GM12878 (cell line): ENCODE measurements around the gene DBNL. TPM values are rescaled to one million over a fixed set of nuclear protein-coding genes. Genes with fewer than 3 reads are reported as not detected.
A peak's percentile ranks its signal among the peaks of the same experiment; 100 is the strongest.

ENCODE experiments used
- ATAC-seq: fragments of 200-7000 bp; cut with Tn5 transposase; 3 replicates; pipeline ENCODE4 v1.9.1; 2020; ENCODE audit warnings: mild to moderate bottlenecking, moderate library complexity
- BruUV-seq: library from RNA; stranded (reverse); fragments of 400-500 nt; replicated peaks from 2 replicates; lab custom pipeline; 2021; lab: Mats Ljungman, UMichigan
- CTCF ChIA-PET: fragments of 300-600 bp; sonication (Branson Sonifier 250); formaldehyde crosslinking; extraction: SDS; loops from one replicate; lab custom pipeline; 2021; ENCODE audit warnings: inconsistent platforms; lab: Yijun Ruan, JAX
- POLR2A ChIA-PET: fragments of 350-600 bp; formaldehyde crosslinking; extraction: SDS; loops from one replicate; lab custom pipeline; 2021; ENCODE audit warnings: inconsistent platforms; lab: Charles Lee
- RAD21 ChIA-PET: fragments of 300-600 bp; sonication (Branson Sonifier 250); formaldehyde crosslinking; loops from one replicate; lab custom pipeline; 2023; ENCODE audit warnings: antibody characterized with exemption; ENCODE audit not compliant: unreplicated experiment; lab: Charles Lee
- SMC1A ChIA-PET: fragments of 300-600 bp; sonication (Branson Sonifier 250); formaldehyde crosslinking; loops from one replicate; lab custom pipeline; 2023; ENCODE audit not compliant: unreplicated experiment, uncharacterized antibody; lab: Charles Lee
- DNase-seq: peaks from one replicate; pipeline ENCODE4 v3.0.0-alpha.2; 2011; ENCODE audit warnings: low read depth, low spot score
- FAIRE-seq: peaks from 3 replicates; lab custom pipeline; 2011; peaks lifted over from hg19 to GRCh38; lab: Jason Lieb, UNC
- H2AFZ ChIP-seq: 2 replicates; pipeline ENCODE4 v1.6.0; 2011; ENCODE audit warnings: low read depth, low read length, control low read depth; ENCODE audit not compliant: control insufficient read depth
- H3K27ac ChIP-seq: 2 replicates; pipeline ENCODE4 v1.5.1; 2011; ENCODE audit warnings: control low read depth; ENCODE audit not compliant: control insufficient read depth, insufficient read depth
- H3K27me3 ChIP-seq, 2 experiments: replicated peaks in 1 of 2; 2 replicates each; pipeline versions ENCODE4 v1.6.0 to v1.6.1; 2011; ENCODE audit warnings: low read length in 1 of 2; ENCODE audit not compliant: control insufficient read depth in 2 of 2, insufficient read depth in 2 of 2
- H3K36me3 ChIP-seq, 2 experiments: 2 replicates each; pipeline ENCODE4 v1.5.1; 2011; ENCODE audit warnings: low read length in 1 of 2; ENCODE audit not compliant: control insufficient read depth in 2 of 2, insufficient read depth in 2 of 2
- H3K4me1 ChIP-seq: 2 replicates; pipeline ENCODE4 v1.6.1; 2011; ENCODE audit warnings: mild to moderate bottlenecking, low read length, moderate library complexity, mixed read lengths; ENCODE audit not compliant: control insufficient read depth, insufficient read depth
- H3K4me2 ChIP-seq: 2 replicates; pipeline ENCODE4 v1.6.0; 2011; ENCODE audit warnings: control low read depth; ENCODE audit not compliant: control insufficient read depth, insufficient read depth
- H3K4me3 ChIP-seq: fragments of 200-600 bp; sonication (generic); 2 replicates; pipeline ENCODE4 v1.5.1; 2016
- H3K79me2 ChIP-seq: 2 replicates; pipeline ENCODE4 v1.6.0; 2011; ENCODE audit warnings: low read length; ENCODE audit not compliant: control insufficient read depth, insufficient read depth
- H3K9ac ChIP-seq: 2 replicates; pipeline ENCODE4 v1.8.0; 2011; ENCODE audit warnings: low read length, control low read depth, mixed read lengths; ENCODE audit not compliant: control insufficient read depth, insufficient read depth
- H3K9me3 ChIP-seq: replicated peaks from 3 replicates; pipeline ENCODE4 v1.5.1; 2011; ENCODE audit warnings: mild to moderate bottlenecking, low read length; ENCODE audit not compliant: control insufficient read depth, insufficient read depth
- H4K20me1 ChIP-seq: 2 replicates; pipeline ENCODE4 v1.6.0; 2011; ENCODE audit not compliant: control insufficient read depth, insufficient read depth
- BACH1 ChIP-seq: fragments of 450-650 bp; IDR thresholded peaks from 2 replicates; pipeline ENCODE4 v1.6.1; 2017; ENCODE audit warnings: mild to moderate bottlenecking, borderline replicate concordance
- BHLHE40 ChIP-seq, 2 experiments: fragments of 450-650 bp in 1 of 2; IDR thresholded peaks; 2 replicates each; pipeline ENCODE4 v1.6.1; 2011 to 2017; ENCODE audit warnings: low read depth in 2 of 2, borderline replicate concordance in 1 of 2, improper control_type of control experiment in 1 of 2, low read length in 1 of 2, mild to moderate bottlenecking in 1 of 2
- NR2F1 ChIP-seq: fragments of 450-650 bp; conservative IDR thresholded peaks from 2 replicates; pipeline ENCODE4 v1.6.1; 2017; ENCODE audit warnings: mild to moderate bottlenecking
- PKNOX1 ChIP-seq: fragments of 450-650 bp; IDR thresholded peaks from 2 replicates; pipeline ENCODE4 v1.6.1; 2016; ENCODE audit warnings: mild to moderate bottlenecking
- POLR2AphosphoS5 ChIP-seq: IDR thresholded peaks from 2 replicates; pipeline ENCODE4 v1.6.1; 2011; ENCODE audit warnings: mild to moderate bottlenecking, low read length, inconsistent platforms
- RCOR1 ChIP-seq: conservative IDR thresholded peaks from 2 replicates; pipeline ENCODE4 v1.6.1; 2012; ENCODE audit warnings: low read depth, low read length, improper control_type of control experiment
- SMARCA5 ChIP-seq: fragments of 450-650 bp; IDR thresholded peaks from 2 replicates; pipeline ENCODE4 v1.6.1; 2017; ENCODE audit warnings: mild to moderate bottlenecking
- SMC3 ChIP-seq: IDR thresholded peaks from 2 replicates; pipeline ENCODE4 v1.6.1; 2011; ENCODE audit warnings: low read length, improper control_type of control experiment, borderline replicate concordance
- SREBF1 ChIP-seq: IDR thresholded peaks from 2 replicates; pipeline ENCODE4 v1.6.1; 2012; ENCODE audit warnings: mild to moderate bottlenecking, low read length
- STAT3 ChIP-seq: IDR thresholded peaks from 2 replicates; pipeline ENCODE4 v1.6.1; 2011; ENCODE audit warnings: low read depth, low read length, improper control_type of control experiment
- SUPT20H ChIP-seq: IDR thresholded peaks from 2 replicates; pipeline ENCODE4 v1.6.1; 2011; ENCODE audit warnings: low read depth, mild to moderate bottlenecking, low read length, moderate library complexity, borderline replicate concordance; ENCODE audit not compliant: control insufficient read depth
- ZZZ3 ChIP-seq: IDR thresholded peaks from 2 replicates; pipeline ENCODE4 v1.6.1; 2011; ENCODE audit warnings: low read depth; ENCODE audit not compliant: control insufficient read depth, insufficient read length
- WGBS: methylation state at CpG from one replicate; pipeline ENCODE4 v1.1.6; 2016; ENCODE audit warnings: low lambda C conversion rate; ENCODE audit not compliant: insufficient replicate concordance, insufficient coverage; ENCODE audit errors: missing lambda C conversion rate; 5-methylcytosine and 5-hydroxymethylcytosine counted together
- in situ Hi-C: fragments of 300-500 bp; cut with MboI; formaldehyde crosslinking; loops from 9 replicates; pipeline ENCODE4 v1.14.3; 2018; ENCODE audit warnings: mixed read lengths
- intact Hi-C: fragments of 100-400 bp; cut with micrococcal nuclease; formaldehyde crosslinking; loops from one replicate; pipeline ENCODE4 v1.14.2; 2022; ENCODE audit not compliant: unreplicated experiment
- polyA plus RNA-seq, 11 experiments: library from polyadenylated mRNA; depleted of rRNA in 4 of 11; unstranded in 6 of 11; stranded (reverse) in 5 of 11; fragments of >200 nt; fragmentation: Nextera tagmentation in 4 of 11; fragmentation: Illumina TruSeq in 1 of 11; extraction: Ambion mirVana in 4 of 11; extraction: Trizol in 1 of 11; gene quantifications; 1 replicate in 1 of 11; 2 replicates in 10 of 11; pipeline versions ENCODE4 v1.2.1 to v1.2.3, GENCODE V29; 2011 to 2016; ENCODE audit warnings: inconsistent platforms in 2 of 11, missing spikeins in 2 of 11, low read depth in 1 of 11
- total RNA-seq, 4 experiments: library from RNA; depleted of rRNA in 3 of 4; stranded (reverse); fragments of >200 nt in 3 of 4; fragmentation: Illumina TruSeq in 1 of 4; extraction: Trizol in 1 of 4; gene quantifications; 2 replicates each; pipeline versions ENCODE4 v1.2.1 to v1.2.3, GENCODE V29; 2013 to 2021

The DBNL gene
- total and polyA plus RNA-seq, 10 of the 15 experiments (the other 5 are each of a cell fraction or from before 2014, with no cell fraction given) = 4.1 to 179 (median 84.3) TPM

- no TSS peak for BruUV-seq
- no peak for FAIRE-seq
- no peak for DNase-seq
- intact Hi-C loops (no loop called here), in situ Hi-C loops (no loop called here)
- Histone ChIP-seq H3K27ac (no peak overlapping the region), H3K4me3 (no peak overlapping the region), H3K79me2 (no peaks in the 10 kb centered on the region), H3K4me2 (no peak overlapping the region), H2AFZ (no peak overlapping the region), H3K36me3 (peaks cover 44% of the 10 kb centered on the region in 2 experiments), H3K9me3 (no peaks in the 10 kb centered on the region), H4K20me1 (peaks cover 3% of the 10 kb centered on the region; the same call in 1 of the 2 replicates), H3K9ac (no peak overlapping the region), H3K27me3 (no peaks in the 10 kb centered on the region), H3K4me1 (peaks cover 24% of the 10 kb centered on the region)
- ChIA-PET RAD21 (no interaction called here), CTCF (no interaction called here), SMC1A (no interaction called here), POLR2A (no interaction called here)
- no peak for ATAC-seq
- TF ChIP-seq POLR2AphosphoS5 (peak; percentile 35; the same call in 1 of the 2 replicates), BACH1 (no peak)
- 95% methylated on average over 21 of the region's 21 CpGs for WGBS
Observed at GRCh38 chr7:44060091-44060947, 15.8 kb downstream of the DBNL start.

- DNase-seq = no peak
- H3K4me2 ChIP-seq = no peak overlapping the region
- SMC1A ChIA-PET = interaction anchor here (0.7 kb wide), 1 partner anchor 17 kb away, joined by 3 read pairs; no protein-coding TSS in a partner anchor
- TF ChIP-seq NR2F1 = no peak
- no peak for TF ChIP-seq RCOR1
- TF ChIP-seq SMC3 = no peak
- no peak for TF ChIP-seq SMARCA5
- TF ChIP-seq STAT3 = no peak
- no peak for TF ChIP-seq SREBF1
- no peak for TF ChIP-seq BHLHE40 (IDR thresholded peaks at IDR 0.05; ENCODE audit: borderline replicate concordance in 1 of 2, low read depth in 2 of 2, low read length in 1 of 2)
- no peak for TF ChIP-seq PKNOX1
- no peak for TF ChIP-seq SUPT20H
- TF ChIP-seq ZZZ3 = no peak
Observed at GRCh38 chr7:44060948-44061644, 16.6 kb downstream of the DBNL start.

More at GRCh38 chr7:44060948-44061644, 16.6 kb downstream of the DBNL start:
- Histone ChIP-seq H3K9me3 (no peaks in the 10 kb centered on the region), H3K36me3 (peaks cover 40 to 44% of the 10 kb centered on the region in 2 experiments), H4K20me1 (peaks cover 3% of the 10 kb centered on the region; the same call in 1 of the 2 replicates), H3K27me3 (no peaks in the 10 kb centered on the region), H3K9ac (no peak overlapping the region), H3K4me1 (peaks cover 24% of the 10 kb centered on the region), H3K4me3 (no peak overlapping the region), H3K79me2 (no peaks in the 10 kb centered on the region), H3K27ac (no peak overlapping the region), H2AFZ (no peak overlapping the region)
- FAIRE-seq = no peak
- WGBS = 85% methylated on average over 8 of the region's 8 CpGs
- ChIA-PET POLR2A (interaction anchor here (1.0 kb wide), 1 partner anchor 20 kb away, joined by 3 read pairs; no protein-coding TSS in a partner anchor), RAD21 (no interaction called here), CTCF (no interaction called here)
- in situ Hi-C loops (no loop called here), intact Hi-C loops (no loop called here)
- no TSS peak for BruUV-seq
- no peak for ATAC-seq
